T-helper 1 cell treated with Interleukin-12 subunit alpha and Interleukin-12 subunit beta and Interleukin-4 antibody, amounts not matched to agents 30 μg/mL and 1 μg/mL, for 36 hours (primary cell): Measurements from ENCODE around the gene SGCD.

Source experiments
- H3K27ac Mint-ChIP-seq: one replicate; pipeline ENCODE4 v1.8.0; 2021; ENCODE audit warnings: mild to moderate bottlenecking, mixed read lengths
- H3K27me3 Mint-ChIP-seq: one replicate; pipeline ENCODE4 v1.8.0; 2021; ENCODE audit warnings: low read depth, mixed read lengths
- H3K36me3 Mint-ChIP-seq: one replicate; pipeline ENCODE4 v1.8.0; 2021; ENCODE audit warnings: low read depth, mixed read lengths
- H3K4me1 Mint-ChIP-seq: one replicate; pipeline ENCODE4 v1.8.0; 2021; ENCODE audit warnings: low read depth, mixed read lengths
- H3K4me3 Mint-ChIP-seq: one replicate; pipeline ENCODE4 v1.8.0; 2021; ENCODE audit warnings: mild to moderate bottlenecking, moderate library complexity, mixed read lengths
- H3K9me3 Mint-ChIP-seq: one replicate; pipeline ENCODE4 v1.8.0; 2021; ENCODE audit warnings: mixed read lengths

SGCD gene

GRCh38 chr5:156778139-156778706 lies 451.3 kb downstream of the SGCD start:
- H3K27ac Mint-ChIP-seq = no peak overlapping the region
- H3K27me3 Mint-ChIP-seq = no peaks in the 10 kb centered on the region
- H3K4me1 Mint-ChIP-seq = peaks cover 14% of the 10 kb centered on the region
- peaks cover 8% of the 10 kb centered on the region for H3K9me3 Mint-ChIP-seq
- no peaks in the 10 kb centered on the region for H3K36me3 Mint-ChIP-seq
- H3K4me3 Mint-ChIP-seq = no peak overlapping the region

- Mint-ChIP-seq H3K27me3 (no peaks in the 10 kb centered on the region), H3K27ac (peak overlapping the region; percentile 66), H3K4me1 (peaks cover 14% of the 10 kb centered on the region), H3K36me3 (no peaks in the 10 kb centered on the region), H3K9me3 (peaks cover 8% of the 10 kb centered on the region), H3K4me3 (no peak overlapping the region)
These were observed 451.8 kb downstream of the SGCD start for GRCh38 chr5:156778752-156779151.

GRCh38 chr5:156779436-156779835 lies 452.5 kb downstream of the SGCD start:
- H3K4me3 Mint-ChIP-seq = no peak overlapping the region
- H3K36me3 Mint-ChIP-seq = peaks cover 1% of the 10 kb centered on the region
- no peaks in the 10 kb centered on the region for H3K27me3 Mint-ChIP-seq
- H3K27ac Mint-ChIP-seq = no peak overlapping the region
- peaks cover 14% of the 10 kb centered on the region for H3K4me1 Mint-ChIP-seq
- H3K9me3 Mint-ChIP-seq = peaks cover 8% of the 10 kb centered on the region

- peaks cover 3% of the 10 kb centered on the region for H3K36me3 Mint-ChIP-seq
- no peak overlapping the region for H3K4me3 Mint-ChIP-seq
- H3K27ac Mint-ChIP-seq = no peak overlapping the region
- H3K27me3 Mint-ChIP-seq = peaks cover 9% of the 10 kb centered on the region
- peaks cover 12% of the 10 kb centered on the region for H3K4me1 Mint-ChIP-seq
- peaks cover 31% of the 10 kb centered on the region for H3K9me3 Mint-ChIP-seq
These were observed 456.1 kb downstream of the SGCD start for GRCh38 chr5:156783092-156783491.

GRCh38 chr5:156794687-156795086 lies 467.7 kb downstream of the SGCD start:
- Mint-ChIP-seq H3K9me3 (peaks cover 10% of the 10 kb centered on the region), H3K36me3 (peaks cover 5% of the 10 kb centered on the region), H3K4me1 (peaks cover 16% of the 10 kb centered on the region), H3K27me3 (peaks cover 23% of the 10 kb centered on the region), H3K4me3 (no peak overlapping the region), H3K27ac (no peak overlapping the region)

- Mint-ChIP-seq H3K4me3 (no peak overlapping the region), H3K9me3 (peaks cover 5% of the 10 kb centered on the region), H3K36me3 (peaks cover 5% of the 10 kb centered on the region), H3K27ac (no peak overlapping the region), H3K4me1 (peaks cover 18% of the 10 kb centered on the region), H3K27me3 (peaks cover 42% of the 10 kb centered on the region)
These were observed 471.2 kb downstream of the SGCD start for GRCh38 chr5:156798201-156798600.

DNA sequence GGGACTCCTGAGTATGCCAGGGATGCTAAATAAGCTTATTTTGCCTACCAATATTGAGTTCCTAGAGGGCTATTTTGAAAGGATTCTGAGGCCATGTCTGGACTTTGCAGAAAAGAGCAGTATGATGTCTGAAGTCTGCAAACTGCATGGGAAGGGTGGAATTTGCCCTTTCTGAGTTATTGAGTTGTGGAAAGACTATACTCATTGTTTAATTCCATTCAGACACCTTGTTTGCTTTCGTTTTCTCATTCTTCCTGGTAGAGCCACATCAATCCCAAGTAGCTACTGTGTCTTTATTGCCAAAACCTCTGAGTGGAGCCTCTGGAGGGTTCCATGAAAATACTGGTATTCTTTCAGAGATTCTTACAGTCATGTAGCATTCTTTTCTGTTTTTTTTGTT lies 472.2 kb downstream of the SGCD start:
- H3K36me3 Mint-ChIP-seq = peaks cover 5% of the 10 kb centered on the region
- H3K27me3 Mint-ChIP-seq = peaks cover 43% of the 10 kb centered on the region
- no peak overlapping the region for H3K27ac Mint-ChIP-seq
- no peak overlapping the region for H3K4me3 Mint-ChIP-seq
- peaks cover 18% of the 10 kb centered on the region for H3K4me1 Mint-ChIP-seq
- peaks cover 5% of the 10 kb centered on the region for H3K9me3 Mint-ChIP-seq

DNA sequence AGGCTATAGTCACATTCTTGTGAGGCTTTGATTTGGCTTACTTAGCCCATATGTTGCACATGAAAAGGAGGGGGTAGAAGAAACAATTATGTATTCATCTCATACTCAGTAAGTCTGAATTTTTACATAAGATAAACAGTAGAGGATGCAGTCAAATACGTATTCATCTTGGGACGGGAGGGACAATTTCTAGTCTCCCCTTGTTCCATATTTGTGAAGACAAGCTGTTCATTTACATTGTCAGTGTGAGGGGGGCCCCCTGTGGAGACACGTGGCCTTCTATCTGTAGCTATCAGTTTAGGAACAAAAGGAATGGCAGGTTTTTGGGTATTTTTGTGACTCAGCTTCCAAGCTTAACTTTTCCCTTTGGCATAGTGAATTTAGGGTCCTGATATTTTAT lies 474.0 kb downstream of the SGCD start:
- Mint-ChIP-seq H3K36me3 (peaks cover 5% of the 10 kb centered on the region), H3K27me3 (peaks cover 35% of the 10 kb centered on the region), H3K9me3 (peaks cover 10% of the 10 kb centered on the region), H3K4me3 (no peak overlapping the region), H3K27ac (no peak overlapping the region), H3K4me1 (peaks cover 16% of the 10 kb centered on the region)

DNA sequence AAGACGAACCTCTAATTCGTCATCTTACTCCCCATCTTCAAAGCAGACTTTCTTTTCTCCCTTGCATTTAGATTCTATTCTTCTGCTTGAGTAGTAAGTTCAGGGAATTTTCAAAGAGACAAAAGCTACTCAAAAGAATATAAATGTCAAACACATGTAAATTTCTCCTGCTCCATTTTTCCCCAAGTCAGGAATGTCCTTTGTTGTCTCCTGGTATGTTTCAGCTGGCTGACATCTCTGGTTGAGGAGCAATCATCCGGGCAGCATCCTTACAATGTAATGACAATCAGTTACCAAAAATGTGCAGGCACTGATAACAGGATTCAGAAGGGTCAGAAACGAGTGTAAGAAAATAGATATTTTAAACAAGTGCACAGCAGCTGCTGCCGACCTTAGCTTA lies 475.5 kb downstream of the SGCD start:
- Mint-ChIP-seq H3K4me3 (no peak overlapping the region), H3K9me3 (peaks cover 16% of the 10 kb centered on the region), H3K36me3 (peaks cover 6% of the 10 kb centered on the region), H3K27me3 (peaks cover 29% of the 10 kb centered on the region), H3K27ac (no peak overlapping the region), H3K4me1 (peaks cover 15% of the 10 kb centered on the region)

DNA sequence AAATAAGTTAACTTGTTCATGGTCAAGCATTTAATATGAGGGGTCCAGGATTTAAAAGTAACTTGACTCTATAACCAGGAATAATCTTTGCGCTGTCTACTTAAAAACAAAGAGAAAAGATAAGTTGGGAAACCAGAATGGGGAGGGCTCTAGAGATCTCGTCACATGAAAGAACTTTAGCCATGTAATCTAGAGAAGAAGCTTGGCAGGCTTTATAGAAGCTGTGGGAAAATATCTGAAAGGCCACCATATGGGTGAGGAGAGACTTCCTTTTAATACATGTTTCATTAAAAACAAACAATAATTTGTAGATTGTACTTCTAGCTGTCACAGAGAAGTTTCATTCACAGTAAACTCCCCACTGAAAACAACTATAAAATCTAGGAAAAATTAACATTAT lies 476.4 kb downstream of the SGCD start:
- peaks cover 29% of the 10 kb centered on the region for H3K27me3 Mint-ChIP-seq
- H3K9me3 Mint-ChIP-seq = peaks cover 16% of the 10 kb centered on the region
- H3K27ac Mint-ChIP-seq = no peak overlapping the region
- H3K4me3 Mint-ChIP-seq = no peak overlapping the region
- H3K36me3 Mint-ChIP-seq = peaks cover 6% of the 10 kb centered on the region
- peaks cover 15% of the 10 kb centered on the region for H3K4me1 Mint-ChIP-seq

GRCh38 chr5:156812959-156813358 lies 486.0 kb downstream of the SGCD start:
- peaks cover 13% of the 10 kb centered on the region for H3K9me3 Mint-ChIP-seq
- H3K36me3 Mint-ChIP-seq = peaks cover 3% of the 10 kb centered on the region
- H3K4me1 Mint-ChIP-seq = peaks cover 12% of the 10 kb centered on the region
- H3K27me3 Mint-ChIP-seq = no peaks in the 10 kb centered on the region
- no peak overlapping the region for H3K4me3 Mint-ChIP-seq
- H3K27ac Mint-ChIP-seq = no peak overlapping the region

- Mint-ChIP-seq H3K27ac (no peak overlapping the region), H3K27me3 (no peaks in the 10 kb centered on the region), H3K36me3 (peaks cover 3% of the 10 kb centered on the region), H3K4me3 (no peak overlapping the region), H3K9me3 (peaks cover 6% of the 10 kb centered on the region), H3K4me1 (peaks cover 12% of the 10 kb centered on the region)
These were observed 489.1 kb downstream of the SGCD start for GRCh38 chr5:156815988-156816599.
